SK-N-SH (cell line): ENCODE measurements around the gene CTU1.

Experiments
- EP300 ChIP-seq, 2 experiments: IDR thresholded peaks; 2 replicates each; pipeline versions ENCODE4 v1.4.0 to v1.6.1; 2012; ENCODE audit warnings: borderline replicate concordance in 1 of 2, low read depth in 1 of 2, low read length in 1 of 2
- EZH2phosphoT487 ChIP-seq: fragments of 200-600 bp; sonication (generic); IDR thresholded peaks from 2 replicates; pipeline ENCODE4 v1.6.1; 2017; ENCODE audit warnings: low read depth, mixed run types, mild to moderate bottlenecking, antibody characterized with exemption, moderate library complexity, borderline replicate concordance
- NFIC ChIP-seq: IDR thresholded peaks from 2 replicates; pipeline ENCODE4 v1.4.0; 2012; ENCODE audit warnings: borderline replicate concordance
- TF ChIP-seq, protein P1 (sequence below): fragments of 200-600 bp; sonication (generic); IDR thresholded peaks from 2 replicates; pipeline ENCODE4 v1.6.1; 2017; ENCODE audit warnings: antibody characterized with exemption, mild to moderate bottlenecking, moderate library complexity
- TF ChIP-seq, protein P2 (sequence below): IDR thresholded peaks from 2 replicates; pipeline ENCODE4 v1.6.1; 2012; ENCODE audit warnings: mild to moderate bottlenecking, low read depth, low read length, moderate library complexity
- TF ChIP-seq, protein P3 (sequence below): IDR thresholded peaks from 2 replicates; pipeline ENCODE4 v1.4.0; 2012; ENCODE audit warnings: low read depth, borderline replicate concordance

DNA sequence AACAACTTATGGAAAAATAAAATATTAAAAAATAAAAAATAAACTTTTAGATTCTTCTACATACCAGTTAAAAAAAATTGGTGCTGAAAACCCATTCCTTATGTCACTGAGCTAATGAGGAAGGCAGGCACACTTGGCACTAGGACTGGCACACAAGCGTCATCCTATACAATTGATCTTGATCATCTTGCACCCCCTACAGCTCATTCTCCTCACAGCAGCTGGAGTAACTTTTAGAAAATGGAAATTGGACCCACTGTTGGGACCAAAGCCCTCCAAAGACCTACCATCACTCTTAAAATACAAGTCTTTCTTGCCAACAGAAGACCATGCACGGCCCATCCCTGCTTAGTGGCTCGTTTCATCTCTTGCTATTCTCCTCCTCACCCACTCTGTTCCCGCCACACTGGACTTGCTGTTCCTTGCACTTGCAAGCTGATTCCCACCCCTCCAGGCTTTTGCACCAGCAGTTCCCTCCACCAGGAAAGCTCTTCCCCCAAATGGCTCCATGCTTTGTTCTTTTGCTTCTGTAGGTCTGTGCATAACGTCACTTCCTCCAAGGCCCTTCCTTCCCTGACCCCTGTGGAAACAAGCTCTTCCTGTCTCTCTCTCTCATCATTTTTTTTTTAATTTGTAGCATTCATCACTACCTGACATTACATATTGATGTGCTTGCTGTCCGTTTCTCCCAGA is 11.6 kb downstream of the CTU1 start:
- no peak for TF ChIP-seq EP300 (IDR thresholded peaks at IDR 0.05; ENCODE audit: borderline replicate concordance in 1 of 2, low read depth in 1 of 2, low read length in 1 of 2)
- TF ChIP-seq, protein P1, sequence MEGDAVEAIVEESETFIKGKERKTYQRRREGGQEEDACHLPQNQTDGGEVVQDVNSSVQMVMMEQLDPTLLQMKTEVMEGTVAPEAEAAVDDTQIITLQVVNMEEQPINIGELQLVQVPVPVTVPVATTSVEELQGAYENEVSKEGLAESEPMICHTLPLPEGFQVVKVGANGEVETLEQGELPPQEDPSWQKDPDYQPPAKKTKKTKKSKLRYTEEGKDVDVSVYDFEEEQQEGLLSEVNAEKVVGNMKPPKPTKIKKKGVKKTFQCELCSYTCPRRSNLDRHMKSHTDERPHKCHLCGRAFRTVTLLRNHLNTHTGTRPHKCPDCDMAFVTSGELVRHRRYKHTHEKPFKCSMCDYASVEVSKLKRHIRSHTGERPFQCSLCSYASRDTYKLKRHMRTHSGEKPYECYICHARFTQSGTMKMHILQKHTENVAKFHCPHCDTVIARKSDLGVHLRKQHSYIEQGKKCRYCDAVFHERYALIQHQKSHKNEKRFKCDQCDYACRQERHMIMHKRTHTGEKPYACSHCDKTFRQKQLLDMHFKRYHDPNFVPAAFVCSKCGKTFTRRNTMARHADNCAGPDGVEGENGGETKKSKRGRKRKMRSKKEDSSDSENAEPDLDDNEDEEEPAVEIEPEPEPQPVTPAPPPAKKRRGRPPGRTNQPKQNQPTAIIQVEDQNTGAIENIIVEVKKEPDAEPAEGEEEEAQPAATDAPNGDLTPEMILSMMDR, result peak; percentile 31; the same call in 1 of the 2 replicates
- TF ChIP-seq NFIC, result no peak
- TF ChIP-seq, protein P2, sequence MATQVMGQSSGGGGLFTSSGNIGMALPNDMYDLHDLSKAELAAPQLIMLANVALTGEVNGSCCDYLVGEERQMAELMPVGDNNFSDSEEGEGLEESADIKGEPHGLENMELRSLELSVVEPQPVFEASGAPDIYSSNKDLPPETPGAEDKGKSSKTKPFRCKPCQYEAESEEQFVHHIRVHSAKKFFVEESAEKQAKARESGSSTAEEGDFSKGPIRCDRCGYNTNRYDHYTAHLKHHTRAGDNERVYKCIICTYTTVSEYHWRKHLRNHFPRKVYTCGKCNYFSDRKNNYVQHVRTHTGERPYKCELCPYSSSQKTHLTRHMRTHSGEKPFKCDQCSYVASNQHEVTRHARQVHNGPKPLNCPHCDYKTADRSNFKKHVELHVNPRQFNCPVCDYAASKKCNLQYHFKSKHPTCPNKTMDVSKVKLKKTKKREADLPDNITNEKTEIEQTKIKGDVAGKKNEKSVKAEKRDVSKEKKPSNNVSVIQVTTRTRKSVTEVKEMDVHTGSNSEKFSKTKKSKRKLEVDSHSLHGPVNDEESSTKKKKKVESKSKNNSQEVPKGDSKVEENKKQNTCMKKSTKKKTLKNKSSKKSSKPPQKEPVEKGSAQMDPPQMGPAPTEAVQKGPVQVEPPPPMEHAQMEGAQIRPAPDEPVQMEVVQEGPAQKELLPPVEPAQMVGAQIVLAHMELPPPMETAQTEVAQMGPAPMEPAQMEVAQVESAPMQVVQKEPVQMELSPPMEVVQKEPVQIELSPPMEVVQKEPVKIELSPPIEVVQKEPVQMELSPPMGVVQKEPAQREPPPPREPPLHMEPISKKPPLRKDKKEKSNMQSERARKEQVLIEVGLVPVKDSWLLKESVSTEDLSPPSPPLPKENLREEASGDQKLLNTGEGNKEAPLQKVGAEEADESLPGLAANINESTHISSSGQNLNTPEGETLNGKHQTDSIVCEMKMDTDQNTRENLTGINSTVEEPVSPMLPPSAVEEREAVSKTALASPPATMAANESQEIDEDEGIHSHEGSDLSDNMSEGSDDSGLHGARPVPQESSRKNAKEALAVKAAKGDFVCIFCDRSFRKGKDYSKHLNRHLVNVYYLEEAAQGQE, result no peak
- no peak for TF ChIP-seq EZH2phosphoT487
- TF ChIP-seq, protein P3, sequence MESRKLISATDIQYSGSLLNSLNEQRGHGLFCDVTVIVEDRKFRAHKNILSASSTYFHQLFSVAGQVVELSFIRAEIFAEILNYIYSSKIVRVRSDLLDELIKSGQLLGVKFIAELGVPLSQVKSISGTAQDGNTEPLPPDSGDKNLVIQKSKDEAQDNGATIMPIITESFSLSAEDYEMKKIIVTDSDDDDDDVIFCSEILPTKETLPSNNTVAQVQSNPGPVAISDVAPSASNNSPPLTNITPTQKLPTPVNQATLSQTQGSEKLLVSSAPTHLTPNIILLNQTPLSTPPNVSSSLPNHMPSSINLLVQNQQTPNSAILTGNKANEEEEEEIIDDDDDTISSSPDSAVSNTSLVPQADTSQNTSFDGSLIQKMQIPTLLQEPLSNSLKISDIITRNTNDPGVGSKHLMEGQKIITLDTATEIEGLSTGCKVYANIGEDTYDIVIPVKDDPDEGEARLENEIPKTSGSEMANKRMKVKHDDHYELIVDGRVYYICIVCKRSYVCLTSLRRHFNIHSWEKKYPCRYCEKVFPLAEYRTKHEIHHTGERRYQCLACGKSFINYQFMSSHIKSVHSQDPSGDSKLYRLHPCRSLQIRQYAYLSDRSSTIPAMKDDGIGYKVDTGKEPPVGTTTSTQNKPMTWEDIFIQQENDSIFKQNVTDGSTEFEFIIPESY, result no peak
